ENCODE data around the gene TCF12. TPM values are rescaled to one million over a fixed set of nuclear protein-coding genes. Genes with fewer than 3 reads are reported as not detected.

Gene TCF12
- total RNA-seq, 1 experiment from 2014 or later = 76.7 TPM

DNA sequence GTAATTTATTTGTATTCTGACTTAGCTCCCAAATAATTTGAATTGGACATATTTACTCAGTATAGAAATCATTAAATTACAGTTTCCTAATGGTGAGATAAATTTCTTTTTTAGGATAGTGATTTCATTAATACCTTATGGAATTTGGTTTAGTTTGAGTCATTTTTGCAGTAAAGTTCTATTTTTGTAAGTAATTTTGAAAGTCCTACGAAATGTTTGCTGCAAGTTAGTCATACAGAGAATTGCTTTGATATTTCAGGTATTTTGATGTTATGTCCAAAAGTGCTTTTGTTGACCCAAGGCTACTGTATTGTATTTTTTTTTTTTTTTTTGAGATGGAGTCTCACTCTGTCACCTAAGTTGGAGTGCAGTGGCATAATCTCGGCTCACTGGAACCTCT lies 41.7 kb downstream of the TCF12 start:
- no peak overlapping the region for H3T11ph ChIP-seq (ENCODE audit: low read length)
- H3K27ac ChIP-seq (ENCODE audit: insufficient read length, low read depth, low read length) = no peak overlapping the region
- H3K9me3 ChIP-seq (ENCODE audit: control insufficient read depth, low read depth, low read length) = no peaks in the 10 kb centered on the region
- peaks cover 7% of the 10 kb centered on the region; the same call in 1 of the 2 replicates for H3K79me2 ChIP-seq (ENCODE audit: insufficient read depth, low read length)
- H3K27me3 ChIP-seq (ENCODE audit: insufficient read depth, low read length) = no peaks in the 10 kb centered on the region
- H2AFZ ChIP-seq (ENCODE audit: low read length) = no peak overlapping the region
- H3K23ac ChIP-seq (ENCODE audit: insufficient read length, low read depth, low read length) = no peak overlapping the region
- no peak for DNase-seq
- peaks cover 50 to 54% of the 10 kb centered on the region in 2 experiments for H3K4me1 Mint-ChIP-seq
- no peak overlapping the region for H4K8ac ChIP-seq (replicated peaks; ENCODE audit: insufficient read length, low read depth, low read length)
- TF ChIP-seq, protein P1, sequence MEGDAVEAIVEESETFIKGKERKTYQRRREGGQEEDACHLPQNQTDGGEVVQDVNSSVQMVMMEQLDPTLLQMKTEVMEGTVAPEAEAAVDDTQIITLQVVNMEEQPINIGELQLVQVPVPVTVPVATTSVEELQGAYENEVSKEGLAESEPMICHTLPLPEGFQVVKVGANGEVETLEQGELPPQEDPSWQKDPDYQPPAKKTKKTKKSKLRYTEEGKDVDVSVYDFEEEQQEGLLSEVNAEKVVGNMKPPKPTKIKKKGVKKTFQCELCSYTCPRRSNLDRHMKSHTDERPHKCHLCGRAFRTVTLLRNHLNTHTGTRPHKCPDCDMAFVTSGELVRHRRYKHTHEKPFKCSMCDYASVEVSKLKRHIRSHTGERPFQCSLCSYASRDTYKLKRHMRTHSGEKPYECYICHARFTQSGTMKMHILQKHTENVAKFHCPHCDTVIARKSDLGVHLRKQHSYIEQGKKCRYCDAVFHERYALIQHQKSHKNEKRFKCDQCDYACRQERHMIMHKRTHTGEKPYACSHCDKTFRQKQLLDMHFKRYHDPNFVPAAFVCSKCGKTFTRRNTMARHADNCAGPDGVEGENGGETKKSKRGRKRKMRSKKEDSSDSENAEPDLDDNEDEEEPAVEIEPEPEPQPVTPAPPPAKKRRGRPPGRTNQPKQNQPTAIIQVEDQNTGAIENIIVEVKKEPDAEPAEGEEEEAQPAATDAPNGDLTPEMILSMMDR (conservative IDR thresholded peaks at IDR 0.05) = no peak
- H3K4ac ChIP-seq (ENCODE audit: low read depth, low read length) = no peak overlapping the region
- H4K91ac ChIP-seq (ENCODE audit: insufficient read length, low read depth, low read length) = no peak overlapping the region
- H3K14ac ChIP-seq (ENCODE audit: insufficient read depth, low read length) = no peak overlapping the region
- no peak overlapping the region for H4K5ac ChIP-seq (ENCODE audit: insufficient read length, low read depth, low read length)
- peaks cover 0 to 3% of the 10 kb centered on the region in 2 experiments; a peak in 3 of 5 replicates for H3K9me3 Mint-ChIP-seq
- H3K27ac Mint-ChIP-seq = no peak overlapping the region
- H3K4me3 Mint-ChIP-seq = no peak overlapping the region
- H2BK5ac ChIP-seq (ENCODE audit: insufficient read length, low read length) = no peak overlapping the region
- no peak overlapping the region for H2BK120ac ChIP-seq (ENCODE audit: low read depth, low read length, poor library complexity, severe bottlenecking)
- no peak overlapping the region for H3K18ac ChIP-seq (ENCODE audit: insufficient read length, low read depth, low read length)
- H3K79me1 ChIP-seq (ENCODE audit: insufficient read depth, low read depth, low read length, poor library complexity, severe bottlenecking) = peaks cover 3% of the 10 kb centered on the region
- H3K23me2 ChIP-seq (ENCODE audit: insufficient read length, low read depth, low read length, poor library complexity, severe bottlenecking) = no peaks in the 10 kb centered on the region
- H3K56ac ChIP-seq (ENCODE audit: insufficient read length, low read depth, low read length) = no peak overlapping the region
- H3K4me2 ChIP-seq (ENCODE audit: insufficient read depth, insufficient read length, low read length) = no peak overlapping the region
- no peak overlapping the region for H2BK20ac ChIP-seq (ENCODE audit: low read depth, low read length, poor library complexity, severe bottlenecking)
- peaks cover 0 to 5% (median 4%) of the 10 kb centered on the region in 3 experiments; a peak in 2 of 7 replicates for H3K36me3 Mint-ChIP-seq (ENCODE audit: insufficient read depth in 1 of 3, low read depth in 3 of 3)
- peaks cover 5% of the 10 kb centered on the region; the same call in 1 of the 2 replicates for H3K4me1 ChIP-seq (ENCODE audit: insufficient read depth, low read length)
- H4K20me1 ChIP-seq (ENCODE audit: control insufficient read depth, insufficient read depth, insufficient read length) = no peaks in the 10 kb centered on the region
- H2BK12ac ChIP-seq (ENCODE audit: insufficient read length, low read depth, low read length) = no peak overlapping the region
- H3K27me3 Mint-ChIP-seq (ENCODE audit: low read depth) = no peaks in the 10 kb centered on the region
- H2BK15ac ChIP-seq (ENCODE audit: low read depth, low read length) = no peak overlapping the region
- H2AK5ac ChIP-seq (ENCODE audit: insufficient read length, low read length) = no peak overlapping the region
- H3K9ac ChIP-seq (ENCODE audit: extremely low read depth, insufficient read length, low read length) = no peak overlapping the region
- no CpG with 5 or more reads among the region's 2 CpGs for WGBS (ENCODE audit: extremely low coverage, insufficient read length, low lambda C conversion rate)

All from H9 (cell line).